Stomach smooth muscle (tissue), 2 donors: Measurements from ENCODE around the gene CALCOCO1.
A peak's percentile ranks its signal among the peaks of the same experiment; 100 is the strongest.

ENCODE experiments used
- H3K27ac ChIP-seq: one replicate; pipeline ENCODE4 v1.7.0; 2013; ENCODE audit warnings: mild to moderate bottlenecking, low read length, inconsistent platforms
- H3K27me3 ChIP-seq, 2 donors: one replicate each; pipeline ENCODE4 v1.7.0; 2013; ENCODE audit warnings: low read length in 2 of 2; ENCODE audit not compliant: insufficient read depth in 2 of 2, control insufficient read depth in 1 of 2
- H3K36me3 ChIP-seq, 2 donors: one replicate each; pipeline ENCODE4 v1.7.0; 2013; ENCODE audit warnings: low read length in 2 of 2; ENCODE audit not compliant: control insufficient read depth in 2 of 2, insufficient read depth in 2 of 2
- H3K4me1 ChIP-seq: one replicate; pipeline ENCODE4 v1.7.0; 2013; ENCODE audit warnings: low read length; ENCODE audit not compliant: control insufficient read depth, insufficient read depth
- H3K4me3 ChIP-seq, 2 donors: one replicate each; pipeline ENCODE4 v1.7.0; 2013; ENCODE audit warnings: low read length in 2 of 2
- H3K9ac ChIP-seq, 2 donors: one replicate each; pipeline ENCODE4 v1.7.0; 2013; ENCODE audit warnings: low read length in 2 of 2, mild to moderate bottlenecking in 1 of 2
- H3K9me3 ChIP-seq, 2 donors: one replicate each; pipeline ENCODE4 v1.7.0; 2013; ENCODE audit warnings: low read length in 2 of 2; ENCODE audit not compliant: control insufficient read depth in 2 of 2
- donor health status: healthy.
- donor health status: Pancreatic carcinoma.

The CALCOCO1 gene

GRCh38 chr12:53751336-53752191 lies 24.3 kb upstream of the CALCOCO1 start, which contains the start of gene CISTR:
Gene CISTR (minus strand): TSS chr12:53751979.
- Histone ChIP-seq H3K36me3 (no peaks in the 10 kb centered on the region), H3K27me3 (peaks cover 11 to 18% of the 10 kb centered on the region in 2 donors), H3K4me3 (peak within 1 kb of the TSS; percentile 61 to 79), H3K9me3 (no peaks in the 10 kb centered on the region), H3K9ac (peak within 1 kb of the TSS; percentile 51 to 60), H3K27ac (peak within 1 kb of the TSS; percentile 71), H3K4me1 (peaks cover 39% of the 10 kb centered on the region)

- H3K27ac ChIP-seq: peak overlapping the region; percentile 71
- no peaks in the 10 kb centered on the region for H3K36me3 ChIP-seq
- H3K4me3 ChIP-seq: peak overlapping the region; percentile 61 to 79
- H3K4me1 ChIP-seq: peaks cover 41% of the 10 kb centered on the region
- no peaks in the 10 kb centered on the region for H3K9me3 ChIP-seq
- H3K9ac ChIP-seq: peak overlapping the region in 1 of 2 donors; percentile 60
- peaks cover 11 to 18% of the 10 kb centered on the region in 2 donors for H3K27me3 ChIP-seq
Observed at GRCh38 chr12:53750812-53751335, 23.6 kb upstream of the CALCOCO1 start.

GRCh38 chr12:53749986-53750811 lies 22.9 kb upstream of the CALCOCO1 start:
- H3K9me3 ChIP-seq: no peaks in the 10 kb centered on the region
- H3K36me3 ChIP-seq: no peaks in the 10 kb centered on the region
- peaks cover 11 to 16% of the 10 kb centered on the region in 2 donors for H3K27me3 ChIP-seq
- peak overlapping the region; percentile 61 to 79 for H3K4me3 ChIP-seq
- no peak overlapping the region for H3K27ac ChIP-seq
- peak overlapping the region in 1 of 2 donors; percentile 29 for H3K9ac ChIP-seq
- peaks cover 41% of the 10 kb centered on the region for H3K4me1 ChIP-seq

GRCh38 chr12:53748072-53748840 lies 21.0 kb upstream of the CALCOCO1 start:
- no peak overlapping the region for H3K4me3 ChIP-seq
- H3K27me3 ChIP-seq: peaks cover 11 to 21% of the 10 kb centered on the region in 2 donors
- H3K27ac ChIP-seq: no peak overlapping the region
- peaks cover 30% of the 10 kb centered on the region for H3K4me1 ChIP-seq
- no peaks in the 10 kb centered on the region for H3K9me3 ChIP-seq
- H3K36me3 ChIP-seq: no peaks in the 10 kb centered on the region
- no peak overlapping the region for H3K9ac ChIP-seq

- Histone ChIP-seq H3K27me3 (peaks cover 23 to 31% of the 10 kb centered on the region in 2 donors), H3K4me1 (peaks cover 28% of the 10 kb centered on the region), H3K36me3 (no peaks in the 10 kb centered on the region), H3K4me3 (no peak overlapping the region), H3K9me3 (no peaks in the 10 kb centered on the region), H3K9ac (no peak overlapping the region), H3K27ac (no peak overlapping the region)
Observed at GRCh38 chr12:53747095-53747494, 19.8 kb upstream of the CALCOCO1 start.

GRCh38 chr12:53746592-53747092 lies 19.4 kb upstream of the CALCOCO1 start:
- Histone ChIP-seq H3K27ac (no peak overlapping the region), H3K9ac (no peak overlapping the region)

GRCh38 chr12:53744751-53745150 lies 17.5 kb upstream of the CALCOCO1 start:
- Histone ChIP-seq H3K4me1 (peaks cover 14% of the 10 kb centered on the region), H3K27ac (no peak overlapping the region), H3K27me3 (peaks cover 42 to 43% of the 10 kb centered on the region in 2 donors), H3K9me3 (no peaks in the 10 kb centered on the region), H3K4me3 (no peak overlapping the region), H3K9ac (no peak overlapping the region), H3K36me3 (no peaks in the 10 kb centered on the region)

More at GRCh38 chr12:53746592-53747092, 19.4 kb upstream of the CALCOCO1 start:
- H3K4me3 ChIP-seq: no peak overlapping the region
- H3K27me3 ChIP-seq: peaks cover 25 to 32% of the 10 kb centered on the region in 2 donors
- peaks cover 25% of the 10 kb centered on the region for H3K4me1 ChIP-seq
- no peaks in the 10 kb centered on the region for H3K36me3 ChIP-seq
- no peaks in the 10 kb centered on the region for H3K9me3 ChIP-seq

GRCh38 chr12:53744130-53744441 lies 16.8 kb upstream of the CALCOCO1 start:
- Histone ChIP-seq H3K36me3 (no peaks in the 10 kb centered on the region), H3K27ac (no peak overlapping the region), H3K4me1 (peaks cover 18% of the 10 kb centered on the region), H3K27me3 (peaks cover 47 to 49% of the 10 kb centered on the region in 2 donors), H3K4me3 (no peak overlapping the region), H3K9ac (no peak overlapping the region), H3K9me3 (no peaks in the 10 kb centered on the region)

GRCh38 chr12:53743266-53744129 lies 16.2 kb upstream of the CALCOCO1 start:
- H3K4me1 ChIP-seq: peaks cover 18% of the 10 kb centered on the region
- H3K36me3 ChIP-seq: no peaks in the 10 kb centered on the region
- H3K9me3 ChIP-seq: no peaks in the 10 kb centered on the region
- H3K9ac ChIP-seq: peak overlapping the region in 1 of 2 donors; percentile 21
- H3K27me3 ChIP-seq: peaks cover 51 to 53% of the 10 kb centered on the region in 2 donors
- H3K27ac ChIP-seq: no peak overlapping the region
- peak overlapping the region in 1 of 2 donors; percentile 55 for H3K4me3 ChIP-seq
